ENCODE data around the gene ANKRD22. TPM values are rescaled to one million over a fixed set of nuclear protein-coding genes. Genes with fewer than 3 reads are reported as not detected.

The ANKRD22 gene
- total RNA-seq, 3 donors from 2014 or later = 0.59 to 1.6 TPM; not detected in 1

- intact Hi-C loops (cut with DNase I; ENCODE audit: low total_unique reads) = no loop called here
- no peak overlapping the region for H3K27ac ChIP-seq
- H3K36me3 ChIP-seq = no peaks in the 10 kb centered on the region
- DNase-seq (ENCODE audit: low spot score in 2 of 2) = no peak
- no peaks in the 10 kb centered on the region for H3K4me1 ChIP-seq
- no peaks in the 10 kb centered on the region for H3K9me3 ChIP-seq
- no peak for TF ChIP-seq CTCF (IDR thresholded peaks at IDR 0.05)
- TF ChIP-seq POLR2AphosphoS5 (IDR thresholded peaks at IDR 0.05) = no peak
- TF ChIP-seq POLR2A (IDR thresholded peaks at IDR 0.05) = no peak
- no peak overlapping the region for H3K4me3 ChIP-seq
- H3K27me3 ChIP-seq = no peaks in the 10 kb centered on the region
These were observed 70.4 kb downstream of the ANKRD22 start for GRCh38 chr10:88781206-88781605.

Other genes starting within 250 kb of the ANKRD22 start
- not detected for gene LIPF, start 187.4 kb downstream of the ANKRD22 start, total RNA-seq
- 1 to 10 TPM in 1 of 3 donors, under 1 TPM in 1, not detected in 1; 0.66 to 3.2 TPM for gene LIPK, start 145.6 kb downstream of the ANKRD22 start, total RNA-seq
- not detected for gene LIPN, start 91.8 kb downstream of the ANKRD22 start, total RNA-seq
- not detected for gene LIPM, start 49.1 kb downstream of the ANKRD22 start, total RNA-seq
- gene STAMBPL1, start 28.4 kb upstream of the ANKRD22 start, total RNA-seq = 10 to 100 TPM; 17.1 to 21.0 (median 17.9) TPM
- gene ACTA2, start 100.9 kb upstream of the ANKRD22 start, total RNA-seq = 1,000 to 10,000 TPM in 2 of 3 donors, 10 to 100 TPM in 1; 87.9 to 1,054 (median 1,036) TPM
- 10 to 100 TPM; 26.9 to 51.5 (median 47.3) TPM for gene FAS, start 139.0 kb upstream of the ANKRD22 start, total RNA-seq

All from breast epithelium (tissue), 4 donors.